Spleen (tissue), 11 donors: ENCODE results near the gene RHBDL1. TPM values are rescaled to one million over a fixed set of nuclear protein-coding genes. Genes with fewer than 3 reads are reported as not detected.
A peak's percentile ranks its signal among the peaks of the same experiment; 100 is the strongest.

Experiments
- DNase-seq: peaks from one replicate; pipeline ENCODE4 v3.0.0-alpha.2; 2020
- H3K27ac ChIP-seq, 8 donors: fragments of 200-600 bp; sonication (generic) in 7 of 8; 1 replicate in 4 of 8; 2 replicates in 4 of 8; pipeline versions ENCODE4 v1.5.0 to v1.8.0; 2016 to 2021; ENCODE audit warnings: inconsistent platforms in 4 of 8, mild to moderate bottlenecking in 4 of 8, moderate library complexity in 1 of 8
- H3K27me3 ChIP-seq, 7 donors: fragments of 200-600 bp; sonication (generic) in 6 of 7; replicated peaks in 1 of 7; 1 replicate in 4 of 7; 2 replicates in 3 of 7; pipeline versions ENCODE4 v1.5.0 to v1.8.0; 2016 to 2021; ENCODE audit warnings: inconsistent platforms in 3 of 7, mild to moderate bottlenecking in 1 of 7
- H3K36me3 ChIP-seq, 6 donors: fragments of 200-600 bp; sonication (generic) in 5 of 6; 1 replicate in 4 of 6; 2 replicates in 2 of 6; pipeline versions ENCODE4 v1.5.0 to v1.8.0; 2016 to 2021; ENCODE audit warnings: inconsistent platforms in 2 of 6
- H3K4me1 ChIP-seq, 6 donors: fragments of 200-600 bp; sonication (generic) in 5 of 6; 1 replicate in 3 of 6; 2 replicates in 3 of 6; pipeline versions ENCODE4 v1.5.0 to v1.8.0; 2016 to 2021; ENCODE audit warnings: inconsistent platforms in 3 of 6
- H3K4me3 ChIP-seq, 8 donors: fragments of 200-600 bp; sonication (generic) in 7 of 8; 1 replicate in 4 of 8; 2 replicates in 4 of 8; pipeline versions ENCODE4 v1.5.0 to v1.8.0; 2016 to 2021; ENCODE audit warnings: inconsistent platforms in 4 of 8, mild to moderate bottlenecking in 4 of 8, moderate library complexity in 2 of 8
- H3K9me3 ChIP-seq, 8 donors: fragments of 200-600 bp; sonication (generic) in 7 of 8; 1 replicate in 4 of 8; 2 replicates in 4 of 8; pipeline versions ENCODE4 v1.5.0 to v1.8.0; 2016 to 2021; ENCODE audit warnings: inconsistent platforms in 4 of 8
- CTCF ChIP-seq, 11 experiments: fragments of 200-600 bp in 7 of 11; fragments of 450-650 bp in 4 of 11; sonication (generic) in 4 of 11; IDR thresholded peaks in 8 of 11; conservative IDR thresholded peaks in 3 of 11; 1 replicate in 7 of 11; 2 replicates in 4 of 11; pipeline versions ENCODE4 v1.4.0 to v1.8.0; 2016 to 2021; ENCODE audit warnings: antibody characterized with exemption in 11 of 11, inconsistent platforms in 4 of 11, mild to moderate bottlenecking in 1 of 11
- POLR2A ChIP-seq, 3 donors: fragments of 450-650 bp; IDR thresholded peaks; one replicate each; pipeline ENCODE4 v1.5.1; 2017; ENCODE audit warnings: antibody characterized with exemption in 3 of 3, mild to moderate bottlenecking in 1 of 3
- POLR2AphosphoS5 ChIP-seq, 3 donors: sonication (generic); formaldehyde crosslinking; IDR thresholded peaks; one replicate each; pipeline ENCODE4 v1.5.1; 2017; ENCODE audit warnings: antibody characterized with exemption in 3 of 3
- WGBS, 5 donors: extraction: QIAGEN DNeasy Blood & Tissue Kit in 3 of 5; methylation state at CpG; one replicate each; pipeline versions ENCODE4 v1.1.5 to v1.1.7; 2013 to 2018; 5-methylcytosine and 5-hydroxymethylcytosine counted together
- intact Hi-C: fragments of 100-400 bp; cut with DNase I; formaldehyde crosslinking; loops from one replicate; pipeline ENCODE4 v1.15.0; 2023; ENCODE audit warnings: low total_unique reads
- polyA plus RNA-seq, 3 donors: library from polyadenylated mRNA; stranded (reverse); fragments of 200-250 nt; gene quantifications; one replicate each; pipeline ENCODE4 v1.2.1, GENCODE V29; 2013
- total RNA-seq, 7 donors: library from RNA; depleted of rRNA in 3 of 7; stranded (reverse); fragments of >200 nt in 3 of 7; fragmentation: NEBNext Ultra II Directional in 4 of 7; extraction: Animal tissue kit (Norgen Biotek cat#: 25700) in 4 of 7; gene quantifications; one replicate each; pipeline versions ENCODE4 v1.1.0 to v1.2.1, GENCODE V29; 2016 to 2021
- donor health status: healthy with polysubstance abuse.
- donor health status: DM: no; HTN: no; CAD: no; lungs with moderate emphysema.
- donor health status: DM: no; HTN: no; CAD: no.
- donor health status: Bipolar disorder and iron deficiency.
- donor health status: healthy.
- donor health status: DM: no; HTN: no; CAD: no.
- donor health status: DM: yes; HTN: yes; CAD: no.

RHBDL1 gene
- total and polyA plus RNA-seq, 10 donors: 0.37 to 2.0 (median 0.65) TPM

GRCh38 chr16:719815-720446 is 44.5 kb downstream of the RHBDL1 start:
- intact Hi-C loops: no loop called here
- TF ChIP-seq POLR2A (IDR thresholded peaks at IDR 0.05) (no peak), POLR2AphosphoS5 (IDR thresholded peaks at IDR 0.05) (no peak), CTCF (IDR thresholded peaks at IDR 0.05 in 8 of 11, conservative IDR thresholded peaks at IDR 0.05 in 3 of 11) (no peak)
- DNase-seq: no peak
- H3K27ac ChIP-seq: peak overlapping the region in 7 of 8 donors; percentile 85 to 93 (median 91)
- peaks cover 0 to 17% (median 0%) of the 10 kb centered on the region in 6 donors for H3K36me3 ChIP-seq
- peaks cover 19 to 83% (median 48%) of the 10 kb centered on the region in 6 donors for H3K4me1 ChIP-seq
- 8 to 14% (median 12%) methylated on average over 11 to 16 of the region's 16 CpGs for WGBS, 5 donors
- peak overlapping the region; percentile 64 to 91 (median 82) for H3K4me3 ChIP-seq
- no peaks in the 10 kb centered on the region for H3K9me3 ChIP-seq
- H3K27me3 ChIP-seq: peaks cover 0 to 30% (median 12%) of the 10 kb centered on the region in 7 donors

- intact Hi-C loops: no loop called here
These were observed 45.0 kb downstream of the RHBDL1 start for GRCh38 chr16:720447-720989.

GRCh38 chr16:720990-721764 is 45.7 kb downstream of the RHBDL1 start, which contains the start of gene ANTKMT:
TSS of gene ANTKMT (plus strand) at chr16:721146. CDS start at chr16:721275, 129 bp downstream.
- Histone ChIP-seq H3K4me1 (peaks cover 21 to 76% (median 44%) of the 10 kb centered on the region in 6 donors), H3K9me3 (no peaks in the 10 kb centered on the region), H3K4me3 (peak within 1 kb of the TSS; percentile 64 to 91 (median 82)), H3K27me3 (peaks cover 0 to 29% (median 6%) of the 10 kb centered on the region in 7 donors), H3K27ac (peak within 1 kb of the TSS; percentile 83 to 93 (median 90)), H3K36me3 (peaks cover 0 to 17% (median 0%) of the 10 kb centered on the region in 6 donors)
- DNase-seq: peak; percentile 96
- intact Hi-C loops: no loop called here
- peak in 2 of 11 experiments; percentile 22 to 39 for TF ChIP-seq CTCF (IDR thresholded peaks at IDR 0.05 in 8 of 11, conservative IDR thresholded peaks at IDR 0.05 in 3 of 11)
- TF ChIP-seq POLR2AphosphoS5 (IDR thresholded peaks at IDR 0.05): peak; percentile 81 to 92 (median 91)
- TF ChIP-seq POLR2A (IDR thresholded peaks at IDR 0.05): peak in 1 of 3 donors; percentile 50
- WGBS, 5 donors: 6 to 8% (median 6%) methylated on average over 34 to 106 of the region's 106 CpGs

More at GRCh38 chr16:720447-720989, 45.0 kb downstream of the RHBDL1 start:
- peaks cover 0 to 17% (median 0%) of the 10 kb centered on the region in 6 donors for H3K36me3 ChIP-seq
- DNase-seq: no peak
- peak overlapping the region; percentile 64 to 91 (median 82) for H3K4me3 ChIP-seq
- H3K27me3 ChIP-seq: peaks cover 0 to 29% (median 12%) of the 10 kb centered on the region in 7 donors
- WGBS, 5 donors: 0 to 1% (median 0%) methylated on average over 14 to 38 of the region's 38 CpGs
- H3K9me3 ChIP-seq: no peaks in the 10 kb centered on the region
- H3K4me1 ChIP-seq: peaks cover 19 to 79% (median 46%) of the 10 kb centered on the region in 6 donors
- H3K27ac ChIP-seq: peak overlapping the region; percentile 83 to 93 (median 90)
- TF ChIP-seq POLR2AphosphoS5 (IDR thresholded peaks at IDR 0.05): no peak
- no peak for TF ChIP-seq POLR2A (IDR thresholded peaks at IDR 0.05)
- TF ChIP-seq CTCF (IDR thresholded peaks at IDR 0.05 in 8 of 11, conservative IDR thresholded peaks at IDR 0.05 in 3 of 11): no peak
